BE2C (cell line): ENCODE measurements around the gene SORBS1.

Source experiments
- DNase-seq: peaks from one replicate; pipeline ENCODE4 v3.0.0-alpha.2; 2020
- H3K27me3 ChIP-seq: fragments of 250-450 bp; sonication (Bioruptor Pico); 2 replicates; pipeline ENCODE4 v1.5.1; 2020; ENCODE audit warnings: mild to moderate bottlenecking
- H3K36me3 ChIP-seq: fragments of 250-450 bp; sonication (Bioruptor Pico); 2 replicates; pipeline ENCODE4 v1.5.1; 2020; ENCODE audit warnings: mild to moderate bottlenecking
- H3K4me1 ChIP-seq: fragments of 250-450 bp; sonication (Bioruptor Pico); 2 replicates; pipeline ENCODE4 v1.5.1; 2020
- H3K4me3 ChIP-seq: 2 replicates; pipeline ENCODE4 v1.5.1; 2011; ENCODE audit warnings: low read depth, low read length
- H3K9me3 ChIP-seq: fragments of 250-450 bp; sonication (Bioruptor Pico); 2 replicates; pipeline ENCODE4 v1.5.1; 2020
- CTCF ChIP-seq: IDR thresholded peaks from 2 replicates; pipeline ENCODE4 v1.5.1; 2012; ENCODE audit warnings: mild to moderate bottlenecking, low read depth, low read length

SORBS1 gene

GRCh38 chr10:95428701-95429100 lies 132.5 kb downstream of the SORBS1 start:
- Histone ChIP-seq H3K36me3 (no peaks in the 10 kb centered on the region), H3K27me3 (no peaks in the 10 kb centered on the region), H3K9me3 (no peaks in the 10 kb centered on the region), H3K4me3 (no peak overlapping the region), H3K4me1 (no peaks in the 10 kb centered on the region)
- TF ChIP-seq CTCF = no peak
- DNase-seq = no peak

GRCh38 chr10:95426482-95426881 lies 134.7 kb downstream of the SORBS1 start:
- no peaks in the 10 kb centered on the region for H3K9me3 ChIP-seq
- no peak overlapping the region for H3K4me3 ChIP-seq
- no peak for DNase-seq
- no peaks in the 10 kb centered on the region for H3K36me3 ChIP-seq
- TF ChIP-seq CTCF = no peak
- H3K27me3 ChIP-seq = no peaks in the 10 kb centered on the region
- H3K4me1 ChIP-seq = no peaks in the 10 kb centered on the region

- no peaks in the 10 kb centered on the region for H3K27me3 ChIP-seq
- no peak for DNase-seq
- H3K36me3 ChIP-seq = no peaks in the 10 kb centered on the region
- no peak for TF ChIP-seq CTCF
- H3K9me3 ChIP-seq = no peaks in the 10 kb centered on the region
- H3K4me3 ChIP-seq = no peak overlapping the region
- no peaks in the 10 kb centered on the region for H3K4me1 ChIP-seq
Observed at GRCh38 chr10:95425592-95426465, 135.3 kb downstream of the SORBS1 start.

GRCh38 chr10:95423164-95424005 lies 137.8 kb downstream of the SORBS1 start:
- Histone ChIP-seq H3K27me3 (no peaks in the 10 kb centered on the region; the same call in 1 of the 2 replicates), H3K4me3 (no peak overlapping the region), H3K36me3 (no peaks in the 10 kb centered on the region), H3K4me1 (no peaks in the 10 kb centered on the region), H3K9me3 (no peaks in the 10 kb centered on the region)
- TF ChIP-seq CTCF = no peak
- no peak for DNase-seq

- no peak for DNase-seq
- no peak overlapping the region for H3K4me3 ChIP-seq
- no peak for TF ChIP-seq CTCF
- no peaks in the 10 kb centered on the region; the same call in 1 of the 2 replicates for H3K27me3 ChIP-seq
- no peaks in the 10 kb centered on the region for H3K4me1 ChIP-seq
- H3K9me3 ChIP-seq = no peaks in the 10 kb centered on the region
- no peaks in the 10 kb centered on the region for H3K36me3 ChIP-seq
Observed at GRCh38 chr10:95422233-95422632, 138.9 kb downstream of the SORBS1 start.
